GM23338 (cell line): ENCODE data around the gene GPC6.

ENCODE experiments used
- CREB1 ChIP-seq: fragments of 250-450 bp; sonication (Bioruptor Pico); IDR thresholded peaks from 2 replicates; pipeline ENCODE4 v1.5.0; 2020; ENCODE audit warnings: low read depth, mild to moderate bottlenecking, moderate library complexity
- EZH2 ChIP-seq: fragments of 200-600 bp; sonication (generic); IDR thresholded peaks from one replicate; pipeline ENCODE4 v1.8.0; 2017; ENCODE audit warnings: antibody characterized with exemption, mild to moderate bottlenecking, low read depth; ENCODE audit not compliant: unreplicated experiment
- EZH2phosphoT487 ChIP-seq: fragments of 200-600 bp; sonication (generic); IDR thresholded peaks from one replicate; pipeline ENCODE4 v1.8.1; 2018; ENCODE audit warnings: antibody characterized with exemption; ENCODE audit not compliant: unreplicated experiment
- JUNB ChIP-seq: IDR thresholded peaks from one replicate; pipeline ENCODE4 v1.6.1; 2016; ENCODE audit warnings: antibody characterized with exemption; ENCODE audit not compliant: unreplicated experiment
- NANOG ChIP-seq: IDR thresholded peaks from 2 replicates; pipeline ENCODE4 v1.6.1; 2016; ENCODE audit warnings: antibody characterized with exemption, borderline replicate concordance
- POLR2AphosphoS5 ChIP-seq: IDR thresholded peaks from 2 replicates; pipeline ENCODE4 v1.6.1; 2016; ENCODE audit warnings: antibody characterized with exemption, low read depth
- STAT1 ChIP-seq: IDR thresholded peaks from one replicate; pipeline ENCODE4 v1.6.1; 2016; ENCODE audit warnings: antibody characterized with exemption; ENCODE audit not compliant: unreplicated experiment
- ZNF114 ChIP-seq: fragments of 250-450 bp; sonication (Bioruptor Pico); IDR thresholded peaks from 2 replicates; pipeline ENCODE4 v1.5.0; 2020; ENCODE audit warnings: mild to moderate bottlenecking, moderate library complexity
- ZNF331 ChIP-seq: fragments of 250-450 bp; sonication (Bioruptor Pico); IDR thresholded peaks from 2 replicates; pipeline ENCODE4 v1.5.0; 2020; ENCODE audit warnings: low read depth, mild to moderate bottlenecking, moderate library complexity
- TF ChIP-seq, protein P1 (sequence below), 2 experiments: fragments of 200-600 bp in 1 of 2; sonication (generic) in 1 of 2; conservative IDR thresholded peaks; 2 replicates each; pipeline versions ENCODE4 v1.5.1 to v1.6.1; 2016 to 2017; ENCODE audit warnings: antibody characterized with exemption in 2 of 2, low read depth in 2 of 2, mild to moderate bottlenecking in 2 of 2, moderate library complexity in 1 of 2
- TF ChIP-seq, protein P2 (sequence below): IDR thresholded peaks from one replicate; pipeline ENCODE4 v1.6.1; 2018; ENCODE audit warnings: antibody characterized with exemption; ENCODE audit not compliant: unreplicated experiment
- TF ChIP-seq, protein P3 (sequence below): fragments of 250-450 bp; sonication (Bioruptor Pico); IDR thresholded peaks from 2 replicates; pipeline ENCODE4 v1.5.0; 2020; ENCODE audit warnings: mild to moderate bottlenecking, moderate library complexity
- TF ChIP-seq, protein P4 (sequence below): IDR thresholded peaks from 2 replicates; pipeline ENCODE4 v1.6.1; 2016; ENCODE audit warnings: antibody characterized with exemption

DNA sequence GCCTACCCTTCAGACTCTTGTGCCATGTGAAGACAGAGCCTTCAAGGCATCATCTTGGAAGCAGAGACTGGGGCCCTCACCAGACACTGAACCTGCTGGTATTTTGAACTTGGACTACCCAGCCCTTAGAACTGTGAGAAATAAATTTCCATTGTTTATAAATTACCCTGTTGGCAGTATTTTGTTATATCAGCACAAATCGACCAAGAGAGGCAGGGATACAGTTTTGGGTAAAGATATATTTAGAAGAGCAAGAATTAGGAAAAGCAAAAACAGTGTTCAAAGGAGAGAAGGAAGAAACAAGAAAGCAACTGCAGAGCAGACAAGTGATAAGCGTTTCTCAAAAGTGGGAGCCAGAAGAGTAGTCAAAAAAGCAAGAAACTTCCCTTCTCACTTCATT is 652.1 kb downstream of the GPC6 start:
- TF ChIP-seq, protein P1, sequence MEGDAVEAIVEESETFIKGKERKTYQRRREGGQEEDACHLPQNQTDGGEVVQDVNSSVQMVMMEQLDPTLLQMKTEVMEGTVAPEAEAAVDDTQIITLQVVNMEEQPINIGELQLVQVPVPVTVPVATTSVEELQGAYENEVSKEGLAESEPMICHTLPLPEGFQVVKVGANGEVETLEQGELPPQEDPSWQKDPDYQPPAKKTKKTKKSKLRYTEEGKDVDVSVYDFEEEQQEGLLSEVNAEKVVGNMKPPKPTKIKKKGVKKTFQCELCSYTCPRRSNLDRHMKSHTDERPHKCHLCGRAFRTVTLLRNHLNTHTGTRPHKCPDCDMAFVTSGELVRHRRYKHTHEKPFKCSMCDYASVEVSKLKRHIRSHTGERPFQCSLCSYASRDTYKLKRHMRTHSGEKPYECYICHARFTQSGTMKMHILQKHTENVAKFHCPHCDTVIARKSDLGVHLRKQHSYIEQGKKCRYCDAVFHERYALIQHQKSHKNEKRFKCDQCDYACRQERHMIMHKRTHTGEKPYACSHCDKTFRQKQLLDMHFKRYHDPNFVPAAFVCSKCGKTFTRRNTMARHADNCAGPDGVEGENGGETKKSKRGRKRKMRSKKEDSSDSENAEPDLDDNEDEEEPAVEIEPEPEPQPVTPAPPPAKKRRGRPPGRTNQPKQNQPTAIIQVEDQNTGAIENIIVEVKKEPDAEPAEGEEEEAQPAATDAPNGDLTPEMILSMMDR (conservative IDR thresholded peaks at IDR 0.05; ENCODE audit: low read depth in 2 of 2): no peak
- TF ChIP-seq ZNF114 (CRISPR knock-in tag): no peak
- no peak for TF ChIP-seq EZH2phosphoT487
- TF ChIP-seq POLR2AphosphoS5: no peak
- no peak for TF ChIP-seq EZH2
- TF ChIP-seq, protein P2, sequence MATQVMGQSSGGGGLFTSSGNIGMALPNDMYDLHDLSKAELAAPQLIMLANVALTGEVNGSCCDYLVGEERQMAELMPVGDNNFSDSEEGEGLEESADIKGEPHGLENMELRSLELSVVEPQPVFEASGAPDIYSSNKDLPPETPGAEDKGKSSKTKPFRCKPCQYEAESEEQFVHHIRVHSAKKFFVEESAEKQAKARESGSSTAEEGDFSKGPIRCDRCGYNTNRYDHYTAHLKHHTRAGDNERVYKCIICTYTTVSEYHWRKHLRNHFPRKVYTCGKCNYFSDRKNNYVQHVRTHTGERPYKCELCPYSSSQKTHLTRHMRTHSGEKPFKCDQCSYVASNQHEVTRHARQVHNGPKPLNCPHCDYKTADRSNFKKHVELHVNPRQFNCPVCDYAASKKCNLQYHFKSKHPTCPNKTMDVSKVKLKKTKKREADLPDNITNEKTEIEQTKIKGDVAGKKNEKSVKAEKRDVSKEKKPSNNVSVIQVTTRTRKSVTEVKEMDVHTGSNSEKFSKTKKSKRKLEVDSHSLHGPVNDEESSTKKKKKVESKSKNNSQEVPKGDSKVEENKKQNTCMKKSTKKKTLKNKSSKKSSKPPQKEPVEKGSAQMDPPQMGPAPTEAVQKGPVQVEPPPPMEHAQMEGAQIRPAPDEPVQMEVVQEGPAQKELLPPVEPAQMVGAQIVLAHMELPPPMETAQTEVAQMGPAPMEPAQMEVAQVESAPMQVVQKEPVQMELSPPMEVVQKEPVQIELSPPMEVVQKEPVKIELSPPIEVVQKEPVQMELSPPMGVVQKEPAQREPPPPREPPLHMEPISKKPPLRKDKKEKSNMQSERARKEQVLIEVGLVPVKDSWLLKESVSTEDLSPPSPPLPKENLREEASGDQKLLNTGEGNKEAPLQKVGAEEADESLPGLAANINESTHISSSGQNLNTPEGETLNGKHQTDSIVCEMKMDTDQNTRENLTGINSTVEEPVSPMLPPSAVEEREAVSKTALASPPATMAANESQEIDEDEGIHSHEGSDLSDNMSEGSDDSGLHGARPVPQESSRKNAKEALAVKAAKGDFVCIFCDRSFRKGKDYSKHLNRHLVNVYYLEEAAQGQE: no peak
- no peak for TF ChIP-seq NANOG
- TF ChIP-seq JUNB: no peak
- no peak for TF ChIP-seq CREB1 (CRISPR knock-in tag)
- TF ChIP-seq, protein P3, sequence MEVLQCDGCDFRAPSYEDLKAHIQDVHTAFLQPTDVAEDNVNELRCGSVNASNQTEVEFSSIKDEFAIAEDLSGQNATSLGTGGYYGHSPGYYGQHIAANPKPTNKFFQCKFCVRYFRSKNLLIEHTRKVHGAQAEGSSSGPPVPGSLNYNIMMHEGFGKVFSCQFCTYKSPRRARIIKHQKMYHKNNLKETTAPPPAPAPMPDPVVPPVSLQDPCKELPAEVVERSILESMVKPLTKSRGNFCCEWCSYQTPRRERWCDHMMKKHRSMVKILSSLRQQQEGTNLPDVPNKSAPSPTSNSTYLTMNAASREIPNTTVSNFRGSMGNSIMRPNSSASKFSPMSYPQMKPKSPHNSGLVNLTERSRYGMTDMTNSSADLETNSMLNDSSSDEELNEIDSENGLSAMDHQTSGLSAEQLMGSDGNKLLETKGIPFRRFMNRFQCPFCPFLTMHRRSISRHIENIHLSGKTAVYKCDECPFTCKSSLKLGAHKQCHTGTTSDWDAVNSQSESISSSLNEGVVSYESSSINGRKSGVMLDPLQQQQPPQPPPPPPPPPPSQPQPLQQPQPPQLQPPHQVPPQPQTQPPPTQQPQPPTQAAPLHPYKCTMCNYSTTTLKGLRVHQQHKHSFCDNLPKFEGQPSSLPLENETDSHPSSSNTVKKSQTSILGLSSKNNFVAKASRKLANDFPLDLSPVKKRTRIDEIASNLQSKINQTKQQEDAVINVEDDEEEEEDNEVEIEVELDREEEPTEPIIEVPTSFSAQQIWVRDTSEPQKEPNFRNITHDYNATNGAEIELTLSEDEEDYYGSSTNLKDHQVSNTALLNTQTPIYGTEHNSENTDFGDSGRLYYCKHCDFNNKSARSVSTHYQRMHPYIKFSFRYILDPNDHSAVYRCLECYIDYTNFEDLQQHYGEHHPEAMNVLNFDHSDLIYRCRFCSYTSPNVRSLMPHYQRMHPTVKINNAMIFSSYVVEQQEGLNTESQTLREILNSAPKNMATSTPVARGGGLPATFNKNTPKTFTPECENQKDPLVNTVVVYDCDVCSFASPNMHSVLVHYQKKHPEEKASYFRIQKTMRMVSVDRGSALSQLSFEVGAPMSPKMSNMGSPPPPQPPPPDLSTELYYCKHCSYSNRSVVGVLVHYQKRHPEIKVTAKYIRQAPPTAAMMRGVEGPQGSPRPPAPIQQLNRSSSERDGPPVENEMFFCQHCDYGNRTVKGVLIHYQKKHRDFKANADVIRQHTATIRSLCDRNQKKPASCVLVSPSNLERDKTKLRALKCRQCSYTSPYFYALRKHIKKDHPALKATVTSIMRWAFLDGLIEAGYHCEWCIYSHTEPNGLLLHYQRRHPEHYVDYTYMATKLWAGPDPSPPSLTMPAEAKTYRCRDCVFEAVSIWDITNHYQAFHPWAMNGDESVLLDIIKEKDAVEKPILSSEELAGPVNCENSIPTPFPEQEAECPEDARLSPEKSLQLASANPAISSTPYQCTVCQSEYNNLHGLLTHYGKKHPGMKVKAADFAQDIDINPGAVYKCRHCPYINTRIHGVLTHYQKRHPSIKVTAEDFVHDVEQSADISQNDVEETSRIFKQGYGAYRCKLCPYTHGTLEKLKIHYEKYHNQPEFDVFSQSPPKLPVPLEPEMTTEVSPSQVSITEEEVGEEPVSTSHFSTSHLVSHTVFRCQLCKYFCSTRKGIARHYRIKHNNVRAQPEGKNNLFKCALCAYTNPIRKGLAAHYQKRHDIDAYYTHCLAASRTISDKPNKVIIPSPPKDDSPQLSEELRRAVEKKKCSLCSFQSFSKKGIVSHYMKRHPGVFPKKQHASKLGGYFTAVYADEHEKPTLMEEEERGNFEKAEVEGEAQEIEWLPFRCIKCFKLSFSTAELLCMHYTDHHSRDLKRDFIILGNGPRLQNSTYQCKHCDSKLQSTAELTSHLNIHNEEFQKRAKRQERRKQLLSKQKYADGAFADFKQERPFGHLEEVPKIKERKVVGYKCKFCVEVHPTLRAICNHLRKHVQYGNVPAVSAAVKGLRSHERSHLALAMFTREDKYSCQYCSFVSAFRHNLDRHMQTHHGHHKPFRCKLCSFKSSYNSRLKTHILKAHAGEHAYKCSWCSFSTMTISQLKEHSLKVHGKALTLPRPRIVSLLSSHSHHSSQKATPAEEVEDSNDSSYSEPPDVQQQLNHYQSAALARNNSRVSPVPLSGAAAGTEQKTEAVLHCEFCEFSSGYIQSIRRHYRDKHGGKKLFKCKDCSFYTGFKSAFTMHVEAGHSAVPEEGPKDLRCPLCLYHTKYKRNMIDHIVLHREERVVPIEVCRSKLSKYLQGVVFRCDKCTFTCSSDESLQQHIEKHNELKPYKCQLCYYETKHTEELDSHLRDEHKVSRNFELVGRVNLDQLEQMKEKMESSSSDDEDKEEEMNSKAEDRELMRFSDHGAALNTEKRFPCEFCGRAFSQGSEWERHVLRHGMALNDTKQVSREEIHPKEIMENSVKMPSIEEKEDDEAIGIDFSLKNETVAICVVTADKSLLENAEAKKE (CRISPR knock-in tag): no peak
- no peak for TF ChIP-seq STAT1
- TF ChIP-seq, protein P4, sequence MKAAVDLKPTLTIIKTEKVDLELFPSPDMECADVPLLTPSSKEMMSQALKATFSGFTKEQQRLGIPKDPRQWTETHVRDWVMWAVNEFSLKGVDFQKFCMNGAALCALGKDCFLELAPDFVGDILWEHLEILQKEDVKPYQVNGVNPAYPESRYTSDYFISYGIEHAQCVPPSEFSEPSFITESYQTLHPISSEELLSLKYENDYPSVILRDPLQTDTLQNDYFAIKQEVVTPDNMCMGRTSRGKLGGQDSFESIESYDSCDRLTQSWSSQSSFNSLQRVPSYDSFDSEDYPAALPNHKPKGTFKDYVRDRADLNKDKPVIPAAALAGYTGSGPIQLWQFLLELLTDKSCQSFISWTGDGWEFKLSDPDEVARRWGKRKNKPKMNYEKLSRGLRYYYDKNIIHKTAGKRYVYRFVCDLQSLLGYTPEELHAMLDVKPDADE: no peak
- TF ChIP-seq ZNF331: no peak
